ENCODE data around the gene IQGAP2. TPM values are rescaled to one million over a fixed set of nuclear protein-coding genes. Genes with fewer than 3 reads are reported as not detected.

The IQGAP2 gene
- total RNA-seq, 1 experiment from 2014 or later: not detected

DNA sequence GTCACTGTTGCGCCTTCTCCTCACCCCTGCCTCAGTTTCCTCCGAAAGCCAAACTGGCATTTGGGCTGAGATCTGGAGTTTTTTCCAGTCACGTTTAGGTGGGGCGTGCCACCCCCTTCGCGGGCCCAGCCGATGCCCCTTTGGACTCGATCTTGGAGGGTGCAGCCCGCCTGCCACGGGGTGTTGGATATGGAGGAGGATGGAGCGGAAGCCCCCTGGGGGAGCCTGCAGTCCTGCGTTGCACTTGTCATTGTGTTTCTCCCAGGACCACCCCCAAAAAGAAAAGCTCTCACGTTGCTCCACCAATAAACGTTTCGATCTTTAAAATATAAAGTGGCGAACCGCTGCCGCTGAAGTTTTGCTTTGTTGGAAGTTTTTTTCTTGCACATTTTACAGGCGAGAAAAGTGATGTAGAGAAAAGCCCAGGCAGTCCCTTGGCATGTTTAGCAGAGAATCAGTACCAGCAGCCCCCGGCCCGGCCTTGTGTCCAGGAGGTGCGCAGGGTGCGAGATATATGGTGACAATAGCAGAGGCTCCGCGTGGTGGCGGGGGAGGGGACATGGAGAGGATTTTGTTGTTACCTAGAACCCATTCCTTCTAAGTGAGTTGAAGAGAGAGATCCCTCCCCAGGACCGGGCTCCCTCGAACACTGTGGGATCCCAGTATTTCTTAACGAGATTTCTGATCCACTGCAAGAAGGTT lies 313.5 kb downstream of the IQGAP2 start:
- Histone ChIP-seq H3K4me1 (replicated peaks; ENCODE audit: insufficient read depth) (no peaks in the 10 kb centered on the region; the same call in 1 of the 2 replicates), H3K4me2 (peak overlapping the region; percentile 99), H3F3A (ENCODE audit: insufficient read depth, low read depth) (no peaks in the 10 kb centered on the region), H3K27me3 (ENCODE audit: insufficient read depth, low read depth) (no peaks in the 10 kb centered on the region), H3K9me2 (ENCODE audit: insufficient read depth) (no peaks in the 10 kb centered on the region), H3K27ac (no peak overlapping the region), H4K20me1 (ENCODE audit: insufficient read depth) (no peaks in the 10 kb centered on the region), H3K79me2 (ENCODE audit: low read depth) (no peaks in the 10 kb centered on the region), H3K36me3 (ENCODE audit: low read depth) (no peaks in the 10 kb centered on the region), H3K4me3 (peak overlapping the region; percentile 87), H2AFZ (peak overlapping the region; percentile 97), H3K9me3 (ENCODE audit: insufficient read depth, low read depth) (no peaks in the 10 kb centered on the region)
- TSS peak; percentile 31 for BruUV-seq (replicated peaks)
- ChIA-PET CTCF (no interaction called here), POLR2A (ENCODE audit: unreplicated experiment) (no interaction called here)
- no peak for DNase-seq
- intact Hi-C loops (cut with micrococcal nuclease; ENCODE audit: unreplicated experiment): loop anchor here (1.0 to 10.0 kb wide), 2 partner anchors 58 to 148 kb away; no protein-coding TSS in a partner anchor
- TF ChIP-seq EZH2 (IDR thresholded peaks at IDR 0.05; ENCODE audit: low read depth): no peak
- TF ChIP-seq, protein P1, sequence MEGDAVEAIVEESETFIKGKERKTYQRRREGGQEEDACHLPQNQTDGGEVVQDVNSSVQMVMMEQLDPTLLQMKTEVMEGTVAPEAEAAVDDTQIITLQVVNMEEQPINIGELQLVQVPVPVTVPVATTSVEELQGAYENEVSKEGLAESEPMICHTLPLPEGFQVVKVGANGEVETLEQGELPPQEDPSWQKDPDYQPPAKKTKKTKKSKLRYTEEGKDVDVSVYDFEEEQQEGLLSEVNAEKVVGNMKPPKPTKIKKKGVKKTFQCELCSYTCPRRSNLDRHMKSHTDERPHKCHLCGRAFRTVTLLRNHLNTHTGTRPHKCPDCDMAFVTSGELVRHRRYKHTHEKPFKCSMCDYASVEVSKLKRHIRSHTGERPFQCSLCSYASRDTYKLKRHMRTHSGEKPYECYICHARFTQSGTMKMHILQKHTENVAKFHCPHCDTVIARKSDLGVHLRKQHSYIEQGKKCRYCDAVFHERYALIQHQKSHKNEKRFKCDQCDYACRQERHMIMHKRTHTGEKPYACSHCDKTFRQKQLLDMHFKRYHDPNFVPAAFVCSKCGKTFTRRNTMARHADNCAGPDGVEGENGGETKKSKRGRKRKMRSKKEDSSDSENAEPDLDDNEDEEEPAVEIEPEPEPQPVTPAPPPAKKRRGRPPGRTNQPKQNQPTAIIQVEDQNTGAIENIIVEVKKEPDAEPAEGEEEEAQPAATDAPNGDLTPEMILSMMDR (conservative IDR thresholded peaks at IDR 0.05): no peak

DNA sequence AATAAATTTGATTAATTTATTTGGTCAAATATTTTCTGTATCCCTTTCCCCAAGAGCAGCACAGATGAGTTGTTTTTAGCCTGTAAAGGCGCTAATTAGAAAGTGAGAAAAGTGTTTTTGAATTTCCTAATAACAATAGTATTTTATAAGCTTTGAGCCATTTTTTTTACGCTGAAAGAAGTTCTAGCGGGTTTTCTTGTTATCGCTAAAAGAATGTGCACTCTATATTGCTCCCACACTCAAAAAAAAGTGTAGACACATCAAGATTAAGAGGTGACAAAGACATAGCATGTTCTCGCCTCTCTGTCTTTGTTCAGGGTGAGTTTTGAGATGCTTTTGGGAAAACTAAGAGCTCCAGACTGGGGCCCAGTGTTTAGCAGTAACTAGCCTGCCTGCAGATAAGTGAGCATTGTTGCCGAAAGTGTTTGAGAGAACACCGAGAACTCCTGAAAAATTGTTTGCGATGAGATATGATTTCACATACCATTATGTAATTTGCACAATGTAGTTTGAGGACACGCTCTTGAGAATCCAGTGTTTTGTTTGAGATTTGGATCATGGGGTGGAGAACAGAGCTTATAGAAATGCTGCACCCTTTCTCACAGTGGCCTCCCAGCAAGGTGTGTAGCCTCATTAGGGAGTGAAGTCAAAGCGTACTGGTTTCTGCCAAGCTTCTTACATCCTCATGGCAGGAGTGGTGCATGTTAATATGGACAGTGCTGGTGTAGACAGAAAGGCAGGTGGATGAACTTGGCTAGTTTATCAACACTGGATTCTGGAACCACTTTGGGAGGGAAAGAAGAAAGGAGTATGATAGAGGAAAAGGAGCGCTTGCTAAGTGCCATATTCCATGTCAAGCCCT lies 314.4 kb downstream of the IQGAP2 start:
- TF ChIP-seq, protein P1 (conservative IDR thresholded peaks at IDR 0.05): no peak
- TF ChIP-seq EZH2 (IDR thresholded peaks at IDR 0.05; ENCODE audit: low read depth): no peak
- intact Hi-C loops (cut with micrococcal nuclease; ENCODE audit: unreplicated experiment): loop anchor here (10.0 kb wide), 1 partner anchor 147 kb away; no protein-coding TSS in a partner anchor
- H2AFZ ChIP-seq: no peak overlapping the region
- no peaks in the 10 kb centered on the region for H3K9me2 ChIP-seq (ENCODE audit: insufficient read depth)
- no peaks in the 10 kb centered on the region for H3F3A ChIP-seq (ENCODE audit: insufficient read depth, low read depth)
- POLR2A ChIA-PET (ENCODE audit: unreplicated experiment): no interaction called here
- H3K27ac ChIP-seq: no peak overlapping the region
- no peaks in the 10 kb centered on the region; the same call in 1 of the 2 replicates for H3K4me1 ChIP-seq (replicated peaks; ENCODE audit: insufficient read depth)
- no peaks in the 10 kb centered on the region for H4K20me1 ChIP-seq (ENCODE audit: insufficient read depth)
- no peak overlapping the region for H3K4me3 ChIP-seq
- BruUV-seq (replicated peaks): no TSS peak
- CTCF ChIA-PET: interaction anchor here (0.6 kb wide), 1 partner anchor 116 kb away, joined by 3 read pairs; no protein-coding TSS in a partner anchor
- H3K4me2 ChIP-seq: peak overlapping the region; percentile 99; the same call in 1 of the 2 replicates
- no peaks in the 10 kb centered on the region for H3K27me3 ChIP-seq (ENCODE audit: insufficient read depth, low read depth)
- no peaks in the 10 kb centered on the region for H3K79me2 ChIP-seq (ENCODE audit: low read depth)
- H3K36me3 ChIP-seq (ENCODE audit: low read depth): no peaks in the 10 kb centered on the region
- no peaks in the 10 kb centered on the region for H3K9me3 ChIP-seq (ENCODE audit: insufficient read depth, low read depth)
- DNase-seq: no peak

DNA sequence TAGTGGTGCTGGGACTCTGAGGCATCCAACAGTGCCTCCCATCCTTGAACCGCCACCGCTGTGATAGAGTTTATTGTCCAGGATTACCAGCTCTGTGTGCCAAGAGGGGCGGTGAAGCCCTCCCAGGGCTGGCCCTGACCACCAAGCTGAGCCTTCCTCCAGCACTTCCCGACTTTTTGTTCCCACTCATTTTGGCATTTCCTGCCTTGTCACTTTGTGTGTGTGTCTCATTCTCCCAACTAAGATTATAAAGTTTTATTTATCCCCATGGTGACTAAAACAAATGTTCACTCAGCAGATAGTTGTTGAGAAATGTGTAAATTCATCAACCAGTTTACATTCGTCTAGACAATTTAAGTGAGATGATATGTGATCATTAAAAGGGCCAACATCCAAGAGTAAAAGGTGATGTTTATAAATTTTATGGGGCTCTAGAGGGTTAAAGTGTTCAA lies 315.3 kb downstream of the IQGAP2 start:
- no peak overlapping the region for H2AFZ ChIP-seq
- CTCF ChIA-PET: no interaction called here
- POLR2A ChIA-PET (ENCODE audit: unreplicated experiment): no interaction called here
- H3K9me2 ChIP-seq (ENCODE audit: insufficient read depth): no peaks in the 10 kb centered on the region
- no TSS peak for BruUV-seq (replicated peaks)
- no peaks in the 10 kb centered on the region for H3K36me3 ChIP-seq (ENCODE audit: low read depth)
- intact Hi-C loops (cut with micrococcal nuclease; ENCODE audit: unreplicated experiment): loop anchor here (10.0 kb wide), 1 partner anchor 146 kb away; no protein-coding TSS in a partner anchor
- no peaks in the 10 kb centered on the region for H3K79me2 ChIP-seq (ENCODE audit: low read depth)
- no peak overlapping the region for H3K4me3 ChIP-seq
- TF ChIP-seq, protein P1 (conservative IDR thresholded peaks at IDR 0.05): no peak
- TF ChIP-seq EZH2 (IDR thresholded peaks at IDR 0.05; ENCODE audit: low read depth): no peak
- no peak for DNase-seq
- no peak overlapping the region for H3K27ac ChIP-seq
- H3K27me3 ChIP-seq (ENCODE audit: insufficient read depth, low read depth): no peaks in the 10 kb centered on the region
- no peaks in the 10 kb centered on the region for H3K9me3 ChIP-seq (ENCODE audit: insufficient read depth, low read depth)
- no peaks in the 10 kb centered on the region for H4K20me1 ChIP-seq (ENCODE audit: insufficient read depth)
- no peak overlapping the region for H3K4me2 ChIP-seq
- no peaks in the 10 kb centered on the region; the same call in 1 of the 2 replicates for H3K4me1 ChIP-seq (replicated peaks; ENCODE audit: insufficient read depth)
- no peaks in the 10 kb centered on the region for H3F3A ChIP-seq (ENCODE audit: insufficient read depth, low read depth)
